ENCODE data around the gene ETV1.

DNA sequence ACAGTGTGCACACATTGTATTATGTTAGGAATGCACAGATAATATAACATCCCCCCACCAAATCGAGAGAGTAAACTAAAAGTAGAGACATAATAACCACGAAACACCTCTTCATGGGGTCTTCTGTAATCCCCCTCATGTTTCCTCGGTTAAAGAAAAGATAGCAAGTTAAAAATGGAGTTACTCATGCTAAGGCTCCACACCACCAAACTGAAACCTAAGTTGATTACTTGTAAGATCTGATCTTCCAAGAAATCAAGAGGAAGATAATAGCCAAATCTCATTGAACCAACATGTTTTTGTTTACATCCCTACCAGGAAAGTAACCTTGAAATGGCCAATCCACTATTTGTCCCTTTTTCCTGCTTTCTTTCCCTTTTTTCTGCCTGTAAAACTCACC is 11.7 kb upstream of the ETV1 start:
- TF ChIP-seq, protein P1, sequence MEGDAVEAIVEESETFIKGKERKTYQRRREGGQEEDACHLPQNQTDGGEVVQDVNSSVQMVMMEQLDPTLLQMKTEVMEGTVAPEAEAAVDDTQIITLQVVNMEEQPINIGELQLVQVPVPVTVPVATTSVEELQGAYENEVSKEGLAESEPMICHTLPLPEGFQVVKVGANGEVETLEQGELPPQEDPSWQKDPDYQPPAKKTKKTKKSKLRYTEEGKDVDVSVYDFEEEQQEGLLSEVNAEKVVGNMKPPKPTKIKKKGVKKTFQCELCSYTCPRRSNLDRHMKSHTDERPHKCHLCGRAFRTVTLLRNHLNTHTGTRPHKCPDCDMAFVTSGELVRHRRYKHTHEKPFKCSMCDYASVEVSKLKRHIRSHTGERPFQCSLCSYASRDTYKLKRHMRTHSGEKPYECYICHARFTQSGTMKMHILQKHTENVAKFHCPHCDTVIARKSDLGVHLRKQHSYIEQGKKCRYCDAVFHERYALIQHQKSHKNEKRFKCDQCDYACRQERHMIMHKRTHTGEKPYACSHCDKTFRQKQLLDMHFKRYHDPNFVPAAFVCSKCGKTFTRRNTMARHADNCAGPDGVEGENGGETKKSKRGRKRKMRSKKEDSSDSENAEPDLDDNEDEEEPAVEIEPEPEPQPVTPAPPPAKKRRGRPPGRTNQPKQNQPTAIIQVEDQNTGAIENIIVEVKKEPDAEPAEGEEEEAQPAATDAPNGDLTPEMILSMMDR (conservative IDR thresholded peaks at IDR 0.05; ENCODE audit: low read depth, low read length) = no peak
- TF ChIP-seq MAZ (IDR thresholded peaks at IDR 0.05; ENCODE audit: borderline replicate concordance, low read depth, low read length) (no peak), POLR2A (IDR thresholded peaks at IDR 0.05; ENCODE audit: low read depth, low read length) (no peak), CEBPB (IDR thresholded peaks at IDR 0.05; ENCODE audit: low read depth, low read length) (no peak)
